HG03175 (cell line): ENCODE results near the gene TCHH.
"Not testable (repeated sequence)": the region's sequence is repeated elsewhere in the genome, so short reads cannot be mapped to it uniquely, and the experiment has no call there.

Experiments used
- ATAC-seq: cut with Tn5 transposase; IDR thresholded peaks from one replicate; pipeline ENCODE4 v1.9.1; 2021; ENCODE audit warnings: mild to moderate bottlenecking, moderate library complexity; ENCODE audit not compliant: unreplicated experiment

The TCHH gene

DNA sequence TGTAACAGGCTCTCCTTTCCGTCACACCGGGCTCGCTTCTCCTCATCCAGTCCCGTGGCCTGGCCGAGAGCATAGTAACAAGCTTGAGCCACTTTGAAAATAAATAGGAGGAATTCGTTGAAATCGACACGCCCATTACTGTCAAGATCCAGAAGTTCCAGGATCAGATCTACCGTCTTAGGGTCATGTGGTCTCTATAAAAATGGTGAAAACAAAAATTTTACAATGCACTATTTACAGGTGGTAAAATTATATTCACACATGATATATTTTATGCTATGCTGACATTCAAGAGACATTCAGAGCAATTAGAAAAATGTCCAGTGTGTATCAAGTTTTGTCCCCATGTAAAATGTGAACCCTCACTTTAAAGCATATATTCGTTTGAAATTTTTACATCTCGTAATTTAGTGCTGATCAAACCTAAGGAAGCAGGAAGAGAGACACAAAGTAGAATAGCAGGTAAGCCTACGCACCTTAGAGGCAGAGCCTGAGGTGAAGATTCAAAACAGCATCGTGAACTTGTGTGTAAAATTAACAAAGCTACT is 2.3 kb downstream of the TCHH start:
- ATAC-seq = no peak

DNA sequence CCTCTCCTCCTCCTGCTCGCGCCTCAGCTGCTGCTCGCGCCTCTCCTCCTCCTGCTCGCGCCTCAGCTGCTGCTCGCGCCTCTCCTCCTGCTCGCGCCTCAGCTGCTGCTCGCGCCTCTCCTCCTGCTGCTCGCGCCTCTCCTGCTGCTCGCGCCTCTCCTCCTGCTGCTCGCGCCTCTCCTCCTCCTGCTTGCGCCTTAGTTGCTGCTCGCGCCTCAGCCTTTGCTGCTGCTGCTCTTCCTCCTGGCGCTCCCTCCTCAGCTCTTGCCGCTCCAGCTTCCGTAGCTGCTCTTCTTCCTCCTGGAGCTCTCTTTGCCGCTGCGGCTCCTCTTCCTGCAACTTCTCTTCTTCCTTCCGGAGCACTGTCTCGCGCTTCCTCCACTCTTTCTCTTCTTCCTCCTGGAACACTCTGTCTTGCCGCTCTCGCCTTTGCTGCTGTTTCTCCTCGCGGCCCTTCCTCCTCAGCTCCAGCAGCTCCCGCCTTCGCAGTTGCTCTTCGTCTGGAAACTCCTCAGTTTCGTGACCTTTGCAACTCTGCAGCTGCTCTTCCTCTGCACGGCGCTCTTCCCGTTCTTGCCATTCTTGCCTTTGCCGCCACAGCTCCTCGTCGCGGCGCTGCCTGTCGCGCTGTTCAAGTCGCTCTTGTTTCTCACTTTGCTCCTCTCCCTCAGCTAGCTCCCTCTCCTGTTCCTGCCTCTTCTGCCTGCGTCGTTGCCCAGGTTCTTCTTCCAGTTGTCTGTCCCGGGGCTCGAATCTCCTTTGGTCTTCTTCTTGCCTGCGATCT is 3.0 kb downstream of the TCHH start:
- no peak for ATAC-seq

DNA sequence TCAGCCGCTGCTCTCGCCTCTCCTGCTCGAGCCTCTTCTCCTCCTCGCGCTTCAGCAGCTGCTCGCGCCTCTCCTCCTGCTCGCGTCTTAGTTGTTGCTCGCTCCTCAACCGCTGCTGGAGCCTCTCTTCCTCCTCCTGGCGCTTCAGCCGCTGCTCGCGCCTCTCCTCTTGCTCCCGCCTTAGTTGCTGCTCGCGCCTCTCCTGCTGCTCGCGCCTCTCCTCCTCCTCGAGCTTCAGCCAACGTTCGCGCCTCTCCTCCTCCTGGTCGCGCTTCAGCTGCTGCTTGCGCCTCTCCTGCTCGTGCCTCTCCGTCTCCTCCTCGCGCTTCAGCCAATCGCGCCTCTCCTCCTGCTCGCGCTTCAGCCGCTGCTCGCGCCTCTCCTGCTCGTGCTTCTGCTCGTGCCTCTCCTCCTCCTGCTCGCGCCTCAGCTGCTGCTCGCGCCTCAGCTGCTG is 3.7 kb downstream of the TCHH start:
- no peak for ATAC-seq

DNA sequence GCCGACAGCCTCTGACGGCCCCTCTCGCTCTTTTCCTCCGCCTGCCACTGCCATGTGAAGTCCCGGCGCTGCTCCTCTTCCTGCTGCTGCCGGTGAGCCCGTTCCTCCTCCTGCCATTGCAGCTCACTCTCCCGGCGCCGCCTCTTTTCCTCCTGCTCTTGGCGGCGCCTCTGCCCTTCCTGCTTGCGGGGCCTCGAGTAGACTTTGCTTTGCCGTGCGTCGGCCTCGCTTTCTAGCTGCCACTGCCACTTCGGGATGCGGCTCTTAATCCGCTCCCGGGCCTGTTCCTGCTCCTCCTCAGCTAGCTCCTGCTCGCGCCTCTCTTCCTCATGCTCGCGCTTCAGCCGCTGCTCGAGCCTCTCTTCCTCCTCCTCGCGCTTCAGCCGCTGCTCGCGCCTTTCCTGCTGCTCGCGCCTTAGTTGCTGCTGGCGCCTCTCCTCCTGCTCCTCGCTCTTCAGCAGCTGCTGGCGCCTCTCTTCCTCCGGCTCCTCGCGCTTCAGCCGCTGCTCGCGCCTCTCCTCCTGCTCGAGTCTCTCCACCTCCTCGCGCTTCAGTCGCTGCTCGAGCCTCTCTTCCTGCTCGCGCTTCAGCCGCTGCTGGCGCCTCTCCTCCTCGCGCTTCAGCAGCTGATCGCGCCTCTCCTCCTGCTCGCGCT is 4.3 kb downstream of the TCHH start:
- no peak for ATAC-seq

DNA sequence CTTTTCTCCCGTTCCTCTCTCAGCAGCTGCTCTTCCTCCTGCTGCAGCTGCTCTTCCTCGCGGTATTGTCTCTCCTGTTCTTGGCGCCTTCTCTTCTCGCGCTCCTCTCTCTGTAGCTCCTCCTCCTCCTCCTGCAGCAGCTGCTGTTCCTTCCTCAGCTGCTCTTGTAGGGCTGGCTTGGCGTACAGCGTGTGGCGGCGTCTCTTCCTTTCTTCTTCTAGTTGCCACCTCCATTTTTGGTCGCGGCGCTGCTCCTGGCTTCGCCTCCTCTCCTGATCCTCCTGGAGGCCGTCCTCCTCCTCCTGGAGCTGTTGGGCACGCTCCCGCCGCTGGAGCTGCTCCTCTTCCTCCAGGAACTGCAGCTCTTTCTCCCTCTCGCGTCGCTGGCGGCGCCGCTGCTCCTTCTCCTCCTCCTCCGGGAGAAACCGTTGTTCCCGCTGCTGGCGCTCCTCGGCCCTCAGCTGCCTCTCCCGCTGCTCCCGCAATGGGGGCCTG is 4.8 kb downstream of the TCHH start:
- ATAC-seq = no peak

DNA sequence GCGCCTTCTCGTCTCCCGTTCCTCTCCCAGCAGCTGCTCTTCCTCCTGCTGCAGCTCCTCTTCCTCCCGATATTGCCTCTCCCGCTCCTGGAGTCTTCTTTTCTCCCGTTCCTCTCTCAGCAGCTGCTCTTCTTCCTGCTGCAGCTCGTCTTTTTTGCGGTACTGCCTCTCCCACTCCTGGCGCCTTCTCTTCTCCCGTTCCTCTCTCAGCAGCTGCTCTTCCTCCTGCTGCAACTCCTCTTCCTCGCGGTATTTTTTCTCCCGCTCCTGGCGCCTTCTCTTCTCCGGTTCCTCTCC is 5.3 kb downstream of the TCHH start:
- no peak for ATAC-seq

DNA sequence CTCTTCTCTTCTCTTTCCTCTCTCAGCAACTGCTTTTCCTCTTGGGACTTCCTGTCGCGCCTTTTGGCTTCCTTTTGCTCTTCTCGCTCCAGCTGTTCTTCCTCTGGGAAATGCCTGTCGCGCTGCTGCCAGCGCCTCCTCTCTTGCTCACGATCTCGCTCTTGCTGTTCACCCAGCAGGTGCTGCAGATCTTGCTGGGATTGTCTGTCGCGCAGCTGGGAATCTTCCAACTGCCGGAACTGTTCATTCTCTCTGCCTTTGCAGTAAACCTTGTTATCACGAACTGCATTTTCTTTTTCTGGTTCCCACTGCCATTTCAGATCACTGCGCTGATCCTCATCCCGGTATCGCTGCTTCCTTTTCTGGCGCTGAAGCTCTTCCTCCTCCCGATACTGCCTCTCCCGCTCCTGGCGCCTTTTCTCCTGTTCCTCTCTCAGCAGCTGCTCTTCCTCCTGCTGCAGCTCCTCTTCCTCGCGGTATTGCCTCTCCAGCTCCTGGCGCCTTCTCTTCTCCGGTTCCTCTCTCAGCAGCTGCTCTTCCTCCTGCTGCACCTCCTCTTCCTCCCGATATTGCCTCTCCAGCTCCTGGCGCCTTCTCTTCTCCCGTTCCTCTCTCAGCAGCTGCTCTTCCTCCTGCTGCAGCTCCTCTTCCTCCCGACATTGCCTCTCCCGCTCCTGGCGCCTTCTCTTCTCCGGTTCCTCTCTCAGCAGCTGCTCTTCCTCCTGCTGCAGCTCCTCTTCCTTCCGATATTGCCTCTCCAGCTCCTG is 5.8 kb downstream of the TCHH start:
- ATAC-seq = no peak

DNA sequence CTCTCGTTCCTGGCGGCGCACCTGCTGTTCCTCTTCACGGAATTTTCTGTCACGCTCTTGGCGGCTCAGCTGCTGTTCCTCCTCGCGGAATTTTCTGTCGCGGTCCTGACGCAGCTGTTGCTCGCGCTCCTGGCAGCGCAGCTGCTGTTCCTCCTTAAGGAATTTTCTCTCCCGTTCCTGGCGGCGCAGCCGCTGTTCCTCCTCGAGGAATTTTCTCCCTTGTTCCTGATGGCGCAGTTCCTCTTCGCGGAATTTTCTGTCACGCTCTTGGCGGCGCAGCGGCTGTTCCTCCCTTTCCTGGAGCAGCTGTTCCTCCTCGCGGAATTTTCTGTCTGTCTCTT is 6.4 kb downstream of the TCHH start:
- no peak for ATAC-seq

DNA sequence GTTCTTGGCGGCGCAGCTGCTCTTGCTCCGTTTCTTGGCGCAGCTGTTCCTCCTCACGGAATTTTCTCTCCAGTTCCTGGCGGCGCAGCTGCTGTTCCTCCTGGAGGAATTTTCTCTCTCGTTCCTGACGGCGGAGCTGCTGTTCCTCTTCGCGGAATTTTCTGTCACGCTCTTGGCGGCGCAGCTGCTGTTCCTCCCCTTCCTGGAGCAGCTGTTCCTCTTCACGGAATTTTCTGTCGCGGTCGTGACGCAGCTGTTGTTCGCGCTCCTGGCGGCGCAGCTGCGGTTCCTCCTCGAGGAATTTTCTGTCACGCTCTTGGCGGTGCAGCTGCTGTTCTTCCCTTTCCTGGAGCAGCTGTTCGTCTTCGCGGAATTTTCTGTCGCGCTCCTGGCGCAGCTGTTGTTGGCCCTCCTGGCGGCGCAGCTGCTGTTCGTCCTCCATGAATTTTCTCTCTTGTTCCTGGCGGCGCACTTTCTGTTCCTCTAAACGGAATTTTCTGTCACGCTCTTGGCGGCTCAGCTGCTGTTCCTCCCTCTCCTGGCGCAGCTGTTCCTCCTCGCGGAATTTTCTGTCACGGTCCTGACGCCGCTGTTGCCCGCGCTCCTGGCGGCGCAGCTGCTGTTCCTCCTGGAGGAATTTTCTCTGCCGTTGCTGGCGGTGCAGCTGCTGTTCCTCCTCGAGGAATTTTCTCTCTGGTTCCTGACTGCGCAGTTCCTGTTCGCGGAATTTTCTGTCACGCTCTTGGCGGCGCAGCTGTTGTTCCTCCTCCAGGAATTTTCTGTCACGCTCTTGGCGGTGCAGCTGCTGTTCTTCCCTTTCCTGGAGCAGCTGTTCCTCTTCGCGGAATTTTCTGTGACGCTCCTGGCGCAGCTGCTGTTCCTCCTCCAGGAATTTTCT is 7.0 kb downstream of the TCHH start:
- ATAC-seq = no peak

DNA sequence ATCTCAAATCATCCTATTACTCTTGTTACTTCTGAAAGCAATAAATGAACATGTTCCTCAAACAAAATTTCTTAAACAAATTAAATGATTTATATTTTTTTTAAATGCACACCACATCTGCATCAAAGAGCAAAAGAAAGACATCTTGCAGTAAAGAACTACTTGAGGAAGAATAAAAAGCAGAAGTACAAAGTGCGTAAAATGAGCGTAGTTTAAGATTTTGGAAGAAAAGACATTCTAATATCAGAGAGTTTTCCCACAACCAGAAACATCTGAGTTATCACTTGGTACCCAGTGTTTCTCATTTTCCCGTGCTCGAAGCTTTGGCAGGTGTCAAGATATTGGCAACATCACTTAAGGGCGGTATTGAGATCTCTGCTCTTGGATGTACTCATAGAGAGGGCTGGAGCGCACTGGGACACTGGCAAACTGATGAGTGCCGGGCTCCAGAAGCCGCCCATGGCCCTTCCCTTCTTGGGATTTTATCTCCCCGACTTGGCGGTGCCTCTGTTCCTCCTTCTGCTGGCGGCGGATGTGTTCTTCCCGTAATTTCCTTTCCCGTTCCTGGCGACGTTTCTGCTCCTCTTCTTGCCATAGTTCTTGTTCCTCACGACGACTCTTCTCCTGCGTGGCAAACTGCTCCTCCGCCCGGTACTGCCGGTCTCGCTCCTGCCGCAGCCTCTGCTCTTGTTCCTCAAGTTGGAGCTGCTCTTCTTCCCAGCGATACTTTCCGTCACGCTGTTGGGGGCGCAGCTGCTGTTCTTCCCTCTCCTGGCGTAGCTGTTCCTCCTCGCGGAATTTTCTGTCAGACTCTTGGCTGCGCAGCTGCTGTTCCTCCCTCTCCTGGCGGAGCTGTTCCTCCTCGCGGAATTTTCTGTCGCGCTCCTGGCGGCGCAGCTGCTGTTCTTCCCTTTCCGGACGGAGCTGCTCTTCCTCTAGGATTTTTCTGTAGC is 7.9 kb downstream of the TCHH start:
- ATAC-seq = no peak

DNA sequence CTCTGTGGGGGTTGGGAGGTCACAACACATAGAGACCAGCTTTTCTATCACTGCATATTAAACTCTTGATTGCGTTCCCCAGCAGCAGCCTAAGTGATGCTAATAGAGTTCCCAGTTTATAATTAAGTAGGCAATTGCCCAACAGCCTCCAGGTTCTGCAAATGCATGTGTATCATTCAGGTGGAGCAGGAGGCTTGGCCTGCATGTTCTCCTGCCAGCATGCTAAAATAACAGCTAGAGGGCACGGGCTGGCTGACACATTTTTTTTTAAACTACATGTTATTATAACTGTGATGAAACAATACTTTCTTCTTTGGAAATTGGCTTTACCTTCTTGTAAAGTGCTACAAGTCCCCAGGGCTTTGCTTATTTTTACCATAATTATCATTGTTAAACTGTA is 10.4 kb downstream of the TCHH start:
- no peak for ATAC-seq

DNA sequence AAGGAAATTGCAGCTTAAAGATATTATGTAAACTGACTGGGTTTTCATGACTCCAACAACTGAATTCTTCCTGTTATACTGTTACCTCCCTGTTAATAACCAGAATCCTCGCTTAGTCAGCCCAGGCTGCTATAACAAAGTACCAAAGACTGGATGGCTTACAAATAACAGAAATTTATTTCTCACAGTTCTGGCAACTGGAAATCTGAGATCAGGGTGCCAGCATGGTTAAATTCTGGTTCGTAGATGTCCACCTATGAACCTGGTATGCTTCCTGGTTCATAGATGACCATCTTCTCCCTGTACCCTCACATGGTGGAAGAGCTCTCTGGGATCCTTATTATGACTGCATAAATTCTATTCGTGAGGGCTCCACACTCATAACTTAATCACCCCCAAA is 18.3 kb downstream of the TCHH start:
- no peak for ATAC-seq

DNA sequence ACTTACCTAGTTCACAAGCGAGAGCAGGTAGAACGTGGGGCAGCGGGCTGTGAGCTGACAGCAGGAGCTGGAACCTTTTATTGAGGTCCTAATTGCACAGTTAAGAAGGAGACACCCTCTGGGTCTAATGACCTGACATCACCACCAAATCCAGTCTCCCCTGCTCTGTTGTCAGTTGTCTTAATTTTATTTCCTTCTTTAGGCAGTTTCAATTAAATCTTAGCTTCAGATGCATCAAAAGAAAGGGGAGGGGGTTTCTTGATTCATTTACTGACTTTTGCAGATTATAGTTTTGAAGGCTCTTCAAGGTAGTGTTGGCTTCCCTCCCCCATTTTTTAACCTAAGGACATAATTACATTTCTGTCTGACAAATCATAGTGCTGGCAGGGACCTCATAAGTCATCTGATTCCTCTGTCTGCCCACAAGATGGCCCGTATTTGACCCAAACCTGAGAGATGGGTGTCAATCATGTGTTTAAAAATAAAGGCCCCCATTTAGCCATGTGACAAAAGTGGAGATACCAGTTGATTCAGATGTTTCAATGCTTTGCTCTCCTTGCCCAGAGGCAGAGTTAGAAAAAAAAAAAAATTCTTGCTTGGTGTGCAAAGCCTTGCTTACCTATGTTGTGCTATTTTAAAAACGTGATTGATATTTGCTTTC is 26.1 kb downstream of the TCHH start, which contains the start of gene TCHHL1:
Gene TCHHL1, minus strand, starts transcription at position 51 of the 661 bp plus-strand sequence. CDS start 921 bp downstream, outside the sequence.
- no peak for ATAC-seq

DNA sequence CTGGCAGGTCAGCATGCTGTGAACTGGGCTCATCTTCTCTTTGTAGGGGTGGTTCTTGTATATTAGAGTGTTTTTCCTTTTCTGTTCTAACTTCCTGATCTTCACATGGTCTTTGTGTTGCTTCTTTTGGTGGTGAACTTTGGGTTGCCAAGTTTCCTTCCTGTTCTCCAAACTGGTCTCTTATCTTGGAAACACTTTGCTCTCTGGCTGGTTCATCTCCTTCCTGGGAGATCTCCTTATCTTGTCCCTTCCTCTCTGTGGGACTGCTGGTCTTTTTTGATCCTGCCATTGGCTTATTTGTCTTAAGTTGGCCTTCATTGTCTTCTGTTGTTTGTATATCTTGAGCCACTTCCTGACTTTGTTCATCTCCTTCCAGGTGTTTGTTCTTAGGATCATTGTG is 28.5 kb downstream of the TCHH start:
- ATAC-seq = no peak

DNA sequence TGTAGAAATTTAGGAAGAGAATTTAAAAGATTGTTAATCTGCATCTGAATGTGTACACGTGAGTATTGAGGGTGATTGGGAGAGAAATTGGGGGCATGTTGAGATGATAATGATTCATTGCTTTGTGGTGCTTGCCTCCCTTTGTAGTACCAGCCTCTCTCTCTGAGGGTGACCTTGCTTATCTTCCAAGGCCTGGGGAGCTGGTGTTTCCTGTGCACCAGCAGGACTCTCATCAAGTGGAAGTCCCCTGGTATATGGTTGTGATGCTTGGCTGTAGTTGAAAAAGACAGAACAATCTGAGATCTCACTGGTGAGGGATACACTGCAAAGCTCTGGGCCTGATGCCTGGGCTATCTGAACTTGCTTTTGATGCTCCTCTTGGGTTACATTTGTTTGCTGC is 30.4 kb downstream of the TCHH start:
- no peak for ATAC-seq

DNA sequence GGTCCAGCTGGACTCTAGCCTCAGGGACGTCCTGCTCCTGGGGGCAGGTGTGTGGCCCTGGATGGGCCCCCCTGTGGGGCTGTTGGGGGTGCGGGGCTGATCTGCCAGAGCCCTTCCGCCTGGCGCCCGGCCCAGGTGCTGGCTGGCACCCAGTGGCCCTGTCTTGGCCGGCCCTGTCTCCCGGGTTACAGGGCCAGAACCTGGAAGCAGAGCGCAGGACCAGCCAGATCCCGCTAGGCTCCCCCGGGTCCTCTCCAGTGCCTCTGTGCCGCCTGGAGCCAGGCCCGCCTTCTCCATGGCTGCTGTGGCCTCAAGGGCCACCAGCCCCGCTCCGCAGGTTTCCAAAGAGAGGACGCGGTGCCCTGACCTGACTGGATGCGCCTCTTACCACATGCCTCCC is 34.2 kb downstream of the TCHH start:
- not testable (repeated sequence) for ATAC-seq

DNA sequence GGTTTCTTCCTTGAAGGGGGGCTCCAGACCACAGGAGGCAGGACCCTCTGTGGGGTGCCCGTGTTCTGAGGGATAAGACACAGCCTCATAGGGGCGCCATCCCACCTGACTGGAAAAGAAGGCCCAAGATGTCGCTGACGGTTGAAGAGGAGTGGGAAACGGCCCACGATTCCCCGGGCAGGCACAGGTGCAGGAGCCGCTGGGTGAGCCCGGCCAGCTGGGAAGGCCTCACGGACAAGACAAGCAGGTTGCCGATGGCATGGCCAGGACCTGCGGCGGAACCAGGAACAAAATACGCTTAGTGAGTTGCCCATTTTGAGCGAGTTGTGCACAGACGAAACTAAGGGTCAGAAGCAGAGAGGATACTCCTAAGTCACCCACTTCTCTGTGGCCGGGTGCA is 34.8 kb downstream of the TCHH start:
- ATAC-seq = not testable (repeated sequence)

DNA sequence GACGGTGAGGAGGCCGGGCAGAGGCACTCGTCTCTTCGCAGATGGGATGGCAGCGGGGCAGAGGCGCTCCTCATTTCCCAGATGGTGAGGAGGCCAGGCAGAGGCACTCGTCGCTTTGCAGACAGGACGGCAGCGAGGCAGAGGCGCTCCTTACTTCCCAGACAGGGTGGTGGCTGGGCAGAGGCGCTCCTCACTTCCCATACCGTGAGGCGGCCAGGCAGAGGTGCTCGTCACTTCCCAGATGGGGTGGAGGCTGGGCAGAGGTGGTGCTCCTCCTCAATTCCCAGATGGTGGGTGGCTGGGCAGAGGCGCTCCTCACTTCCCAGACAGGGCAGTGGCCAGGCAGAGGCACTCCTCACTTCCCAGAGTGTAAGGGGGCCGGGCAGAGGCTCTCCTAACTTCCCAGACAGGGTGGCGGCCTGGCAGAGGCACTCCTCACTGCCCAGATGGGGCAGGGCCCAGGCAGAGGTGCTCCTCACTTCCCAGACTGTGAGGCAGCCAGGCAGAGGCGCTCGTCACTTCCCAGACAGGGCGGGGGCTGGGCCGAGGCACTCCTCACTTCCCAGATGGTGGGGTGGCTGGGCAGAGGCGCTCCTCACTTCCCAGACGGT is 36.3 kb downstream of the TCHH start:
- no peak for ATAC-seq
